Measurements from ENCODE around the gene MINK1. TPM values are rescaled to one million over a fixed set of nuclear protein-coding genes. Genes with fewer than 3 reads are reported as not detected.
"Not testable (repeated sequence)": the region's sequence is repeated elsewhere in the genome, so short reads cannot be mapped to it uniquely, and the experiment has no call there.

MINK1 gene
- total RNA-seq, 1 donor from 2014 or later: 65.3 TPM

DNA sequence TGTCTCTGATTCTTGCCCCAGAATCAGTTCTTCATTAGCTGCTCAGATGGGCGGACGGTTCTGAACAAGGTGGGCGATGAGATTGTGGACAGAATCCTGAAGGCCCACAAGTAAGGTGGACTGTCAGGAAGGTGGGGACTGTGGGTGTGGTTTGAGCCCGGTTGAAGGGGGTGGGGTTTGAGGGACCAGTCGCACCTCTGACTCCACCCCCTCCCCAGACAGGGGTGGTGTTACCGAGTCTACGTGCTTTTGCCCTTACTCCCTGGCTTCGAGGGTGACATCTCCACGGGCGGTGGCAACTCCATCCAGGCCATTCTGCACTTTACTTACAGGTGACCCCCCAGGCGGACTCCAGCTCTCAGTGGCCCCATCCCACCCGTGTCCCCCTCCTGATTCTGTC lies 14.9 kb upstream of the MINK1 start:
- Mint-ChIP-seq H3K9me3 (no peaks in the 10 kb centered on the region), H3K4me3 (no peak overlapping the region), H3K36me3 (ENCODE audit: low read depth) (peaks cover 31% of the 10 kb centered on the region), H3K4me1 (no peaks in the 10 kb centered on the region), H3K27ac (no peak overlapping the region), H3K27me3 (no peaks in the 10 kb centered on the region)
- ChIA-PET CTCF (no interaction called here), POLR2A (no interaction called here)
- TF ChIP-seq, protein P1, sequence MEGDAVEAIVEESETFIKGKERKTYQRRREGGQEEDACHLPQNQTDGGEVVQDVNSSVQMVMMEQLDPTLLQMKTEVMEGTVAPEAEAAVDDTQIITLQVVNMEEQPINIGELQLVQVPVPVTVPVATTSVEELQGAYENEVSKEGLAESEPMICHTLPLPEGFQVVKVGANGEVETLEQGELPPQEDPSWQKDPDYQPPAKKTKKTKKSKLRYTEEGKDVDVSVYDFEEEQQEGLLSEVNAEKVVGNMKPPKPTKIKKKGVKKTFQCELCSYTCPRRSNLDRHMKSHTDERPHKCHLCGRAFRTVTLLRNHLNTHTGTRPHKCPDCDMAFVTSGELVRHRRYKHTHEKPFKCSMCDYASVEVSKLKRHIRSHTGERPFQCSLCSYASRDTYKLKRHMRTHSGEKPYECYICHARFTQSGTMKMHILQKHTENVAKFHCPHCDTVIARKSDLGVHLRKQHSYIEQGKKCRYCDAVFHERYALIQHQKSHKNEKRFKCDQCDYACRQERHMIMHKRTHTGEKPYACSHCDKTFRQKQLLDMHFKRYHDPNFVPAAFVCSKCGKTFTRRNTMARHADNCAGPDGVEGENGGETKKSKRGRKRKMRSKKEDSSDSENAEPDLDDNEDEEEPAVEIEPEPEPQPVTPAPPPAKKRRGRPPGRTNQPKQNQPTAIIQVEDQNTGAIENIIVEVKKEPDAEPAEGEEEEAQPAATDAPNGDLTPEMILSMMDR (IDR thresholded peaks at IDR 0.05): no peak
- intact Hi-C loops (cut with micrococcal nuclease): no loop called here
- DNase-seq: no peak
- no peak for ATAC-seq (ENCODE audit: low read depth)

DNA sequence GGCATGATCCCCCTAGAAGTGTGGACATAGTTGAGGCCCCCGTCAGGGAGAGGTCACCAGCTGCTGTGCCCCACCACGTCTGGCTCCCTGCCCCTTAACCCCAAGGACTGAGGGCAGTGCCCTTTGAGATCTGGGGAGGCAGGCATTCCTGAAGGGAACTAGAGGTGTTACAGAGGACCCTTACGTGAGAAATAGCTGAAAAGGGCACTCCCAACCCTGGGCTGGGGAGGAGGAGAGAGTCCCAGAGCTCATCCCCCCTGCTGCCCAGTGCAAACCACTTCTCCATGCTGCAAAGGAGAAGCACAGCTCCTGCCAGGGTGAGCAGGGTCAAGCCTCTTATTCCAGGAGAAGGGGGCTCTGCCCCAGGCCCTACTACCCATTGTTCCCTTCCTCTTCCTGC lies 10.3 kb upstream of the MINK1 start:
- DNase-seq (no peak), ATAC-seq (ENCODE audit: low read depth) (no peak)
- intact Hi-C loops (cut with micrococcal nuclease): no loop called here
- POLR2A ChIA-PET: no interaction called here
- no peaks in the 10 kb centered on the region for H3K4me1 Mint-ChIP-seq
- peaks cover 18% of the 10 kb centered on the region for H3K36me3 Mint-ChIP-seq (ENCODE audit: low read depth)
- H3K27ac Mint-ChIP-seq: no peak overlapping the region
- H3K4me3 Mint-ChIP-seq: no peak overlapping the region
- H3K27me3 Mint-ChIP-seq: no peaks in the 10 kb centered on the region
- TF ChIP-seq, protein P1 (IDR thresholded peaks at IDR 0.05): no peak
- CTCF ChIA-PET: no interaction called here
- no peaks in the 10 kb centered on the region for H3K9me3 Mint-ChIP-seq

DNA sequence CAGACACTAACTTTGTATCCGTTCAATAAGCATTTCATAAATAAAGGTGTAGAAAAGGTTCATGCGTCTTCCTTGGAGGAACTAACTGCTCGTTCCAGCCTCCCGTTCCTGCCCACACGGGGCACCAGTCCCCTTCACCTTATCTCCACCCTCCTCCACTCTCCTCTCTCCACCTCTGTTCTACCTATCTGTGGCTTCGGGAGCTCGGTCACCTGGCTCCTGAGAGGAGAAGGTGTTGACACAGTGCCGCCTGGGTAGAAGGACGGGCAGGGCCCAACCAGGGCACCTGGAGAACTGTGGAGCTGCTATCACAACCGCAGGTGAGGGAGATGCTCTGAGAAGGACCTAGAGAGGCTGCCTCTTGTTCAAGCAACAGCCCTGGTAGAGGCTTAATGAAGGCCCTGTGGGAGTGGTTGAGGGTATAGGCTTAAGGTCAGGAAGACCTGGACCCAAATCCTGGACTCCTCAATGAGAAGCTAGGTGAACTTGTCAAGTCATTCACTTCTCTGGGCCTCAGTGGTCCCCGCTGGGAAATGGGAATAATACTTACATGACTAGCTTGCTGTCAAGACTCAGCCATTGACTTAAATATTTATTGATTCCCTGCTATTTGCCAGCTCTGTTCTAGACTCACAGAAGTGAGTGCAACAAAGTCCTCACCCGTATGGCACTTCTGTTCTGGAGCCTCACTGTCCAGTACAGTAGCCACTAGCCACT lies 9.6 kb upstream of the MINK1 start:
- H3K9me3 Mint-ChIP-seq: no peaks in the 10 kb centered on the region
- no peaks in the 10 kb centered on the region for H3K4me1 Mint-ChIP-seq
- ATAC-seq (ENCODE audit: low read depth): no peak
- no peaks in the 10 kb centered on the region for H3K27me3 Mint-ChIP-seq
- CTCF ChIA-PET: no interaction called here
- H3K27ac Mint-ChIP-seq: no peak overlapping the region
- DNase-seq: no peak
- TF ChIP-seq, protein P1 (IDR thresholded peaks at IDR 0.05): no peak
- intact Hi-C loops (cut with micrococcal nuclease): no loop called here
- H3K4me3 Mint-ChIP-seq: no peak overlapping the region
- peaks cover 16% of the 10 kb centered on the region for H3K36me3 Mint-ChIP-seq (ENCODE audit: low read depth)
- POLR2A ChIA-PET: no interaction called here

DNA sequence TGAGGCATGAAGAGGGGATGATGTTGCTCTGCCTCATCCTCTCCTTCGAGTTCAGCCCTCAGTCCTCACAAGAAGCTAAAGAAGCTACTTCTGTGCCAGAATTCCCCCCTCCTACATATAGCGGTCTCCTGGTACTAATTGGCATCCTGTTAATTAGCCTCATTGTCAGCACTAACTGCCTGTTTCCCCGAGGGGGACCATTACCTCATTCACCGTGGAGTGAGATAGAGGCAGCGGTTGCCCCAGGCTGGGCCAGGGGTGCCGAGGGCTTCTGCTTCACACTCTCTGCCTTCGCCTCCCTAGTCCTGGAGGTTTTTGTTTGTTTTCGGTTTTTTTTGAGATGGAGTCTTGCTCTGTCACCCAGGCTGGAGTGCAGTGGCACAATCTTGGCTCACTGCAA lies 5.7 kb upstream of the MINK1 start:
- intact Hi-C loops (cut with micrococcal nuclease): no loop called here
- no peak for DNase-seq
- ChIA-PET CTCF (no interaction called here), POLR2A (no interaction called here)
- Mint-ChIP-seq H3K4me1 (no peaks in the 10 kb centered on the region), H3K27ac (no peak overlapping the region), H3K27me3 (no peaks in the 10 kb centered on the region), H3K4me3 (no peak overlapping the region), H3K36me3 (ENCODE audit: low read depth) (peaks cover 2% of the 10 kb centered on the region), H3K9me3 (no peaks in the 10 kb centered on the region)
- ATAC-seq (ENCODE audit: low read depth): no peak
- TF ChIP-seq, protein P1 (IDR thresholded peaks at IDR 0.05): no peak

DNA sequence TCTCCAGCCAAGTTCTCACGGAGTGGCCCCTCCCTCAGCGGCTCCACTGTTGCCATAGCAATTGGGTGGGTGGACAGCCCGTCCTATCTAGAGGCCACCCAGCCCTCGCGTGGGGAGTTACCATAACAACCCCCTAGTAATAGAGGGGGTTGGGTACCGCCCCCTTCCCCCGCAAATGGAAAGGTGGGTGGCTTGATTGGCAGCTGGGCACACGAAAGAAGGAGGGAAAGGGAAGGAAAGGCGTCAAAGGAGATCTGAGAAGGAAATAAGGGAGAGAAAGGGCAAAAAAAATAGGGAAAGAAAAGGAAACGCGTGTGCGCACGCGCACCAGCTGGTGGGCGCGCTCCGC lies 337 bp upstream of the MINK1 start:
- H3K27me3 Mint-ChIP-seq; H3K36me3 Mint-ChIP-seq (ENCODE audit: low read depth); DNase-seq; H3K9me3 Mint-ChIP-seq: not testable (repeated sequence)
- POLR2A ChIA-PET: interaction anchor here (0.5 to 1.9 kb wide), 6 partner anchors 12 to 101 kb away, joined by 3 to 7 read pairs (median 3); partner anchors contain the start of gene PLD2
- Mint-ChIP-seq H3K27ac (peak overlapping the region; percentile 96), H3K4me3 (peak overlapping the region; percentile 94), H3K4me1 (peaks cover 28% of the 10 kb centered on the region)
- CTCF ChIA-PET: interaction anchor here (1.2 kb wide), 1 partner anchor 29 kb away, joined by 3 read pairs; no protein-coding TSS in a partner anchor
- intact Hi-C loops (cut with micrococcal nuclease): loop anchor here (1.0 kb wide), 5 partner anchors 37 to 690 kb away; partner anchors contain the start of genes ARRB2, CYB5D2, MED11 and PSMB6
- peak; percentile 10 for ATAC-seq (ENCODE audit: low read depth)
